Kidney epithelial cell (primary cell): ENCODE data around the gene FAM117A. TPM values are rescaled to one million over a fixed set of nuclear protein-coding genes. Genes with fewer than 3 reads are reported as not detected.

ENCODE experiments used
- DNase-seq: peaks from one replicate; pipeline ENCODE4 v3.0.0-alpha.2; 2010; ENCODE audit warnings: low read depth
- H3K27me3 ChIP-seq: 2 replicates; pipeline ENCODE4 v1.6.0; 2011; ENCODE audit warnings: low read length; ENCODE audit not compliant: control insufficient read depth, insufficient read depth
- H3K36me3 ChIP-seq: 2 replicates; pipeline ENCODE4 v1.5.1; 2011; ENCODE audit warnings: low read length; ENCODE audit not compliant: control insufficient read depth, insufficient read depth
- H3K4me3 ChIP-seq: 2 replicates; pipeline ENCODE4 v1.5.1; 2011; ENCODE audit warnings: low read depth, mild to moderate bottlenecking, control low read depth, low read length
- CTCF ChIP-seq: IDR thresholded peaks from 2 replicates; pipeline ENCODE4 v1.5.1; 2011; ENCODE audit warnings: mild to moderate bottlenecking, moderate library complexity, low read length, control low read depth, inconsistent platforms; ENCODE audit not compliant: insufficient read depth, poor library complexity, severe bottlenecking
- total RNA-seq: library from RNA; depleted of rRNA; stranded (reverse); fragments of >200 nt; gene quantifications from 2 replicates; pipeline ENCODE4 v1.2.3, GENCODE V29; 2015

Gene FAM117A
- total RNA-seq, 1 donor from 2014 or later: 10.5 TPM

- DNase-seq: no peak
- no peak for TF ChIP-seq CTCF
- H3K4me3 ChIP-seq: no peak overlapping the region
- no peaks in the 10 kb centered on the region for H3K36me3 ChIP-seq
- H3K27me3 ChIP-seq: no peaks in the 10 kb centered on the region
Observed at GRCh38 chr17:49715717-49716279, 48.1 kb downstream of the FAM117A start.

- Histone ChIP-seq H3K36me3 (no peaks in the 10 kb centered on the region), H3K27me3 (no peaks in the 10 kb centered on the region), H3K4me3 (no peak overlapping the region)
- no peak for TF ChIP-seq CTCF
- DNase-seq: no peak
Observed at GRCh38 chr17:49715216-49715615, 48.7 kb downstream of the FAM117A start.

- Histone ChIP-seq H3K27me3 (no peaks in the 10 kb centered on the region), H3K36me3 (peaks cover 2% of the 10 kb centered on the region), H3K4me3 (peak overlapping the region; percentile 44)
- no peak for DNase-seq
- no peak for TF ChIP-seq CTCF
Observed at GRCh38 chr17:49708515-49709183, 55.3 kb downstream of the FAM117A start.

GRCh38 chr17:49707608-49708514 is 56.1 kb downstream of the FAM117A start, which contains the start of gene SLC35B1:
TSS of gene SLC35B1 (minus strand) at chr17:49707964. CDS start at chr17:49707833, 131 bp downstream.
- Histone ChIP-seq H3K27me3 (no peaks in the 10 kb centered on the region), H3K4me3 (peak within 1 kb of the TSS; percentile 93), H3K36me3 (peaks cover 2% of the 10 kb centered on the region)
- peak; percentile 99 for TF ChIP-seq CTCF
- peak; percentile 98 for DNase-seq

- H3K4me3 ChIP-seq: peak overlapping the region; percentile 93
- no peak for TF ChIP-seq CTCF
- DNase-seq: no peak
- H3K27me3 ChIP-seq: no peaks in the 10 kb centered on the region
- H3K36me3 ChIP-seq: peaks cover 2% of the 10 kb centered on the region
Observed at GRCh38 chr17:49707246-49707607, 56.7 kb downstream of the FAM117A start.
